Measurements from ENCODE around the gene PDE2A. TPM values are rescaled to one million over a fixed set of nuclear protein-coding genes. Genes with fewer than 3 reads are reported as not detected.

Gene PDE2A
- total RNA-seq, 1 experiment from 2014 or later: 1.2 TPM

- no peak for DNase-seq (ENCODE audit: low read depth)
Observed at GRCh38 chr11:72591785-72592502, 82.3 kb downstream of the PDE2A start.

- DNase-seq (ENCODE audit: low read depth): no peak
Observed at GRCh38 chr11:72591023-72591422, 83.2 kb downstream of the PDE2A start.

- no peak for DNase-seq (ENCODE audit: low read depth)
Observed at GRCh38 chr11:72589802-72590761, 84.1 kb downstream of the PDE2A start.

GRCh38 chr11:72588421-72589410 is 85.5 kb downstream of the PDE2A start:
- DNase-seq (ENCODE audit: low read depth): no peak

GRCh38 chr11:72587696-72588095 is 86.5 kb downstream of the PDE2A start:
- DNase-seq (ENCODE audit: low read depth): no peak

- DNase-seq (ENCODE audit: low read depth): no peak
Observed at GRCh38 chr11:72586321-72587090, 87.7 kb downstream of the PDE2A start.

GRCh38 chr11:72585762-72586311 is 88.4 kb downstream of the PDE2A start:
- peak; percentile 56 for DNase-seq (ENCODE audit: low read depth)

GRCh38 chr11:72584939-72585597 is 89.2 kb downstream of the PDE2A start:
- DNase-seq (ENCODE audit: low read depth): no peak

- DNase-seq (ENCODE audit: low read depth): no peak
Observed at GRCh38 chr11:72584293-72584938, 89.8 kb downstream of the PDE2A start.

- DNase-seq (ENCODE audit: low read depth): no peak
Observed at GRCh38 chr11:72583616-72584292, 90.5 kb downstream of the PDE2A start.

GRCh38 chr11:72583177-72583553 is 91.1 kb downstream of the PDE2A start:
- no peak for DNase-seq (ENCODE audit: low read depth)

GRCh38 chr11:72582206-72583176 is 91.7 kb downstream of the PDE2A start:
- DNase-seq (ENCODE audit: low read depth): no peak

GRCh38 chr11:72581067-72581466 is 93.2 kb downstream of the PDE2A start:
- DNase-seq (ENCODE audit: low read depth): no peak

- DNase-seq (ENCODE audit: low read depth): no peak
Observed at GRCh38 chr11:72580642-72580950, 93.6 kb downstream of the PDE2A start.

- no peak for DNase-seq (ENCODE audit: low read depth)
Observed at GRCh38 chr11:72579816-72580641, 94.2 kb downstream of the PDE2A start.

GRCh38 chr11:72578991-72579815 is 95.0 kb downstream of the PDE2A start:
- DNase-seq (ENCODE audit: low read depth): no peak

Data from M059J (cell line).